ACC112 (cell line): ENCODE measurements around the gene LDAH.

ENCODE experiments used
- H2AFZ ChIP-seq: fragments of 200-600 bp; sonication (generic); one replicate; pipeline ENCODE4 v1.6.0; 2017; ENCODE audit warnings: antibody characterized with exemption, low read length; ENCODE audit not compliant: unreplicated experiment
- H3K27ac ChIP-seq: fragments of 200-600 bp; sonication (generic); 2 replicates; pipeline ENCODE4 v1.5.1; 2014; ENCODE audit warnings: low read depth, mild to moderate bottlenecking, antibody characterized with exemption, low read length, moderate library complexity
- H3K27me3 ChIP-seq: fragments of 200-600 bp; sonication (generic); 2 replicates; pipeline ENCODE4 v1.6.1; 2014; ENCODE audit warnings: mild to moderate bottlenecking, antibody characterized with exemption, low read length, moderate library complexity, mixed read lengths; ENCODE audit not compliant: insufficient read depth
- H3K36me3 ChIP-seq: fragments of 200-600 bp; sonication (generic); 2 replicates; pipeline ENCODE4 v1.6.1; 2016; ENCODE audit warnings: mild to moderate bottlenecking, antibody characterized with exemption, low read length, moderate library complexity, mixed read lengths; ENCODE audit not compliant: insufficient read depth
- H3K4me1 ChIP-seq: fragments of 200-600 bp; sonication (generic); one replicate; pipeline ENCODE4 v1.6.1; 2016; ENCODE audit warnings: low read length, mixed read lengths; ENCODE audit not compliant: insufficient read depth, unreplicated experiment, control insufficient read depth
- H3K4me3 ChIP-seq: fragments of 200-600 bp; sonication (generic); 2 replicates; pipeline ENCODE4 v1.5.1; 2014; ENCODE audit warnings: mild to moderate bottlenecking, low read depth, low read length
- H3K79me2 ChIP-seq: fragments of 200-600 bp; sonication (generic); one replicate; pipeline ENCODE4 v1.6.0; 2016; ENCODE audit warnings: low read length; ENCODE audit not compliant: control insufficient read depth, unreplicated experiment, insufficient read depth

LDAH gene

GRCh38 chr2:20702563-20702962 is 120.3 kb downstream of the LDAH start:
- Histone ChIP-seq H2AFZ (no peak overlapping the region), H3K4me3 (no peak overlapping the region), H3K27me3 (no peaks in the 10 kb centered on the region), H3K4me1 (peaks cover 9% of the 10 kb centered on the region), H3K79me2 (peaks cover 5% of the 10 kb centered on the region), H3K27ac (no peak overlapping the region), H3K36me3 (no peaks in the 10 kb centered on the region)

- Histone ChIP-seq H3K36me3 (no peaks in the 10 kb centered on the region), H2AFZ (no peak overlapping the region), H3K27me3 (no peaks in the 10 kb centered on the region), H3K27ac (no peak overlapping the region), H3K4me3 (no peak overlapping the region), H3K79me2 (no peaks in the 10 kb centered on the region), H3K4me1 (peaks cover 9% of the 10 kb centered on the region)
Observed at GRCh38 chr2:20698916-20699613, 123.8 kb downstream of the LDAH start.

GRCh38 chr2:20697322-20697934 is 125.5 kb downstream of the LDAH start:
- H3K27ac ChIP-seq: no peak overlapping the region
- H3K4me1 ChIP-seq: peaks cover 9% of the 10 kb centered on the region
- H3K4me3 ChIP-seq: no peak overlapping the region
- H3K79me2 ChIP-seq: no peaks in the 10 kb centered on the region
- no peaks in the 10 kb centered on the region for H3K36me3 ChIP-seq
- no peak overlapping the region for H2AFZ ChIP-seq
- no peaks in the 10 kb centered on the region for H3K27me3 ChIP-seq

- Histone ChIP-seq H3K27me3 (no peaks in the 10 kb centered on the region), H3K79me2 (no peaks in the 10 kb centered on the region), H3K4me3 (no peak overlapping the region), H3K27ac (no peak overlapping the region), H3K4me1 (peaks cover 9% of the 10 kb centered on the region), H3K36me3 (no peaks in the 10 kb centered on the region), H2AFZ (no peak overlapping the region)
Observed at GRCh38 chr2:20696366-20696765, 126.5 kb downstream of the LDAH start.

GRCh38 chr2:20693317-20693716 is 129.6 kb downstream of the LDAH start:
- no peak overlapping the region for H2AFZ ChIP-seq

GRCh38 chr2:20692081-20692480 is 130.8 kb downstream of the LDAH start:
- no peaks in the 10 kb centered on the region for H3K27me3 ChIP-seq
- H3K27ac ChIP-seq: no peak overlapping the region
- no peaks in the 10 kb centered on the region for H3K4me1 ChIP-seq
- H3K4me3 ChIP-seq: no peak overlapping the region
- no peaks in the 10 kb centered on the region for H3K79me2 ChIP-seq
- H3K36me3 ChIP-seq: peaks cover 2% of the 10 kb centered on the region; the same call in 1 of the 2 replicates
- no peak overlapping the region for H2AFZ ChIP-seq

More at GRCh38 chr2:20693317-20693716, 129.6 kb downstream of the LDAH start:
- Histone ChIP-seq H3K4me3 (no peak overlapping the region), H3K27me3 (no peaks in the 10 kb centered on the region), H3K4me1 (no peaks in the 10 kb centered on the region), H3K79me2 (no peaks in the 10 kb centered on the region), H3K36me3 (peaks cover 2% of the 10 kb centered on the region; the same call in 1 of the 2 replicates), H3K27ac (no peak overlapping the region)

GRCh38 chr2:20691076-20691734 is 131.7 kb downstream of the LDAH start:
- Histone ChIP-seq H3K4me1 (no peaks in the 10 kb centered on the region), H3K36me3 (peaks cover 6% of the 10 kb centered on the region), H3K79me2 (no peaks in the 10 kb centered on the region), H3K27ac (no peak overlapping the region), H2AFZ (no peak overlapping the region), H3K27me3 (no peaks in the 10 kb centered on the region), H3K4me3 (no peak overlapping the region)

GRCh38 chr2:20689428-20690264 is 133.3 kb downstream of the LDAH start:
- no peaks in the 10 kb centered on the region for H3K4me1 ChIP-seq
- H2AFZ ChIP-seq: no peak overlapping the region
- no peaks in the 10 kb centered on the region for H3K79me2 ChIP-seq
- H3K4me3 ChIP-seq: no peak overlapping the region
- H3K27ac ChIP-seq: no peak overlapping the region
- peaks cover 6% of the 10 kb centered on the region for H3K36me3 ChIP-seq
- no peaks in the 10 kb centered on the region for H3K27me3 ChIP-seq

GRCh38 chr2:20687260-20687832 is 135.6 kb downstream of the LDAH start:
- H3K27ac ChIP-seq: no peak overlapping the region
- no peaks in the 10 kb centered on the region for H3K27me3 ChIP-seq
- no peak overlapping the region for H3K4me3 ChIP-seq
- no peaks in the 10 kb centered on the region for H3K79me2 ChIP-seq
- peaks cover 4% of the 10 kb centered on the region for H3K4me1 ChIP-seq
- no peak overlapping the region for H2AFZ ChIP-seq
- H3K36me3 ChIP-seq: peaks cover 6% of the 10 kb centered on the region

- H3K4me3 ChIP-seq: no peak overlapping the region
- no peak overlapping the region for H2AFZ ChIP-seq
- H3K79me2 ChIP-seq: no peaks in the 10 kb centered on the region
- peaks cover 6% of the 10 kb centered on the region for H3K4me1 ChIP-seq
- no peaks in the 10 kb centered on the region for H3K27me3 ChIP-seq
- H3K27ac ChIP-seq: no peak overlapping the region
- peaks cover 6% of the 10 kb centered on the region for H3K36me3 ChIP-seq
Observed at GRCh38 chr2:20684581-20685063, 138.3 kb downstream of the LDAH start.
